ENCODE measurements around the gene PRDX5. TPM values are rescaled to one million over a fixed set of nuclear protein-coding genes. Genes with fewer than 3 reads are reported as not detected.

PRDX5 gene
- total and polyA plus RNA-seq, 9 of the 15 experiments (the other 6 are each of a cell fraction or from before 2014, with no cell fraction given): 40.8 to 327 (median 204) TPM

DNA sequence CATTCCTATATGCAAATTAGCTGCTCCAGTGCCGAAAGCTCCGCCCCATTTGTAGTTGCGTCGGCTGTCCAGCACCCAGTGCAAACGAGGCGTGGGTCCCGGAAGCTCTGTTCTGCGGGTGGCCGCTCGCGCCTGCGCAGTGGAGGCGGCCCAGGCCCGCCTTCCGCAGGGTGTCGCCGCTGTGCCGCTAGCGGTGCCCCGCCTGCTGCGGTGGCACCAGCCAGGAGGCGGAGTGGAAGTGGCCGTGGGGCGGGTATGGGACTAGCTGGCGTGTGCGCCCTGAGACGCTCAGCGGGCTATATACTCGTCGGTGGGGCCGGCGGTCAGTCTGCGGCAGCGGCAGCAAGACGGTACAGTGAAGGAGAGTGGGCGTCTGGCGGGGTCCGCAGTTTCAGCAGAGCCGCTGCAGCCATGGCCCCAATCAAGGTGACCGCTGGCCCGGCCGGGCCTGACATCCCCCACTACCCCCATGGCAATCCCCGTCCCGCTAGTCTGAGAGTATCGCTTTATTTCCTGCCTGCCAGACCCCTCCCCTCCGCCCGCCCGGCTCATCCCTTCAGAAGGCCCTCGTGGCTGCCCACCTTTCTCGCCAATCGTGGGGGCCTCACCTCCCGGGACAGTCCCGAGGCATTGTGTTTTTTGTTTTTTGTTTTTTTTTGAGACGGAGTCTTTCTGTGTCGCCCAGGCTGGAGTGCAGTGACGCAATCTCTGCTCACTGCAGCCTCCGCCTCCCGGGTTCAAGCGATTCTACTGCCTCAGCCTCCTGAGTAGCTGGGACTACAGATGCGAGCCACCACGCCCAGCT is at the start of gene PRDX5 (continued):
- TF ChIP-seq, protein P1, sequence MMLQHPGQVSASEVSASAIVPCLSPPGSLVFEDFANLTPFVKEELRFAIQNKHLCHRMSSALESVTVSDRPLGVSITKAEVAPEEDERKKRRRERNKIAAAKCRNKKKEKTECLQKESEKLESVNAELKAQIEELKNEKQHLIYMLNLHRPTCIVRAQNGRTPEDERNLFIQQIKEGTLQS (IDR thresholded peaks at IDR 0.05): peak; percentile 95
- TF ChIP-seq, protein P1 (CRISPR knock-in tag; conservative IDR thresholded peaks at IDR 0.05): 0 out of 2 replicates have a peak, but pooled peaks have one; percentile 48
- no peak for TF ChIP-seq NR1H2 (CRISPR knock-in tag; IDR thresholded peaks at IDR 0.05)
- no peak for TF ChIP-seq PURB (CRISPR knock-in tag; IDR thresholded peaks at IDR 0.05; ENCODE audit: low read depth)
- TF ChIP-seq SMARCA5 (IDR thresholded peaks at IDR 0.05): peak; percentile 64; the same call in 1 of the 2 replicates
- TF ChIP-seq, protein P2, sequence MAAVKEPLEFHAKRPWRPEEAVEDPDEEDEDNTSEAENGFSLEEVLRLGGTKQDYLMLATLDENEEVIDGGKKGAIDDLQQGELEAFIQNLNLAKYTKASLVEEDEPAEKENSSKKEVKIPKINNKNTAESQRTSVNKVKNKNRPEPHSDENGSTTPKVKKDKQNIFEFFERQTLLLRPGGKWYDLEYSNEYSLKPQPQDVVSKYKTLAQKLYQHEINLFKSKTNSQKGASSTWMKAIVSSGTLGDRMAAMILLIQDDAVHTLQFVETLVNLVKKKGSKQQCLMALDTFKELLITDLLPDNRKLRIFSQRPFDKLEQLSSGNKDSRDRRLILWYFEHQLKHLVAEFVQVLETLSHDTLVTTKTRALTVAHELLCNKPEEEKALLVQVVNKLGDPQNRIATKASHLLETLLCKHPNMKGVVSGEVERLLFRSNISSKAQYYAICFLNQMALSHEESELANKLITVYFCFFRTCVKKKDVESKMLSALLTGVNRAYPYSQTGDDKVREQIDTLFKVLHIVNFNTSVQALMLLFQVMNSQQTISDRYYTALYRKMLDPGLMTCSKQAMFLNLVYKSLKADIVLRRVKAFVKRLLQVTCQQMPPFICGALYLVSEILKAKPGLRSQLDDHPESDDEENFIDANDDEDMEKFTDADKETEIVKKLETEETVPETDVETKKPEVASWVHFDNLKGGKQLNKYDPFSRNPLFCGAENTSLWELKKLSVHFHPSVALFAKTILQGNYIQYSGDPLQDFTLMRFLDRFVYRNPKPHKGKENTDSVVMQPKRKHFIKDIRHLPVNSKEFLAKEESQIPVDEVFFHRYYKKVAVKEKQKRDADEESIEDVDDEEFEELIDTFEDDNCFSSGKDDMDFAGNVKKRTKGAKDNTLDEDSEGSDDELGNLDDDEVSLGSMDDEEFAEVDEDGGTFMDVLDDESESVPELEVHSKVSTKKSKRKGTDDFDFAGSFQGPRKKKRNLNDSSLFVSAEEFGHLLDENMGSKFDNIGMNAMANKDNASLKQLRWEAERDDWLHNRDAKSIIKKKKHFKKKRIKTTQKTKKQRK (IDR thresholded peaks at IDR 0.05; ENCODE audit: borderline replicate concordance, low read depth, low read length): no peak
- TF ChIP-seq STAG1 (CRISPR knock-in tag; IDR thresholded peaks at IDR 0.05; ENCODE audit: borderline replicate concordance): no peak
- TF ChIP-seq MITF (IDR thresholded peaks at IDR 0.05): no peak
- TF ChIP-seq ZNF384 (IDR thresholded peaks at IDR 0.05; ENCODE audit: low read depth, low read length): no peak
- TF ChIP-seq YBX1 (IDR thresholded peaks at IDR 0.05): no peak
- TF ChIP-seq BMI1 (IDR thresholded peaks at IDR 0.05; ENCODE audit: low read length): no peak
- no peak for TF ChIP-seq ZFP91 (CRISPR knock-in tag; IDR thresholded peaks at IDR 0.05)
- no peak for TF ChIP-seq TRIM24 (IDR thresholded peaks at IDR 0.05)
- TF ChIP-seq SRSF7 (optimal IDR thresholded peaks at IDR 0.05; ENCODE audit: low read depth, low read length): no peak
- TF ChIP-seq ZNF316 (IDR thresholded peaks at IDR 0.05): no peak
- TF ChIP-seq RBM25 (IDR thresholded peaks at IDR 0.05; ENCODE audit: low read depth, low read length, severe bottlenecking): no peak
- TF ChIP-seq MED1 (CRISPR knock-in tag; IDR thresholded peaks at IDR 0.05; ENCODE audit: borderline replicate concordance): no peak
- peak; percentile 93 for TF ChIP-seq RB1 (IDR thresholded peaks at IDR 0.05; ENCODE audit: low read depth)
- TF ChIP-seq, protein P3, sequence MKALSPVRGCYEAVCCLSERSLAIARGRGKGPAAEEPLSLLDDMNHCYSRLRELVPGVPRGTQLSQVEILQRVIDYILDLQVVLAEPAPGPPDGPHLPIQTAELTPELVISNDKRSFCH (CRISPR knock-in tag; IDR thresholded peaks at IDR 0.05): no peak
- TF ChIP-seq, protein P3 (tag; IDR thresholded peaks at IDR 0.05): no peak
- TF ChIP-seq ZNF764 (CRISPR knock-in tag; IDR thresholded peaks at IDR 0.05; ENCODE audit: low read depth): no peak
- TF ChIP-seq ZNF224 (CRISPR knock-in tag; IDR thresholded peaks at IDR 0.05): no peak
- TF ChIP-seq NFXL1 (CRISPR knock-in tag; IDR thresholded peaks at IDR 0.05): no peak
